AG04450 (cell line): ENCODE results near the gene ANTXRL. TPM values are rescaled to one million over a fixed set of nuclear protein-coding genes. Genes with fewer than 3 reads are reported as not detected.

Experiments
- CTCF ChIA-PET: fragments of 300-600, 350-600 bp; formaldehyde crosslinking; extraction: SDS; loops from one replicate; lab custom pipeline; 2022; ENCODE audit warnings: antibody characterized with exemption, inconsistent platforms; lab: Charles Lee
- POLR2A ChIA-PET: fragments of 350-600 bp; formaldehyde crosslinking; extraction: SDS; loops from one replicate; lab custom pipeline; 2021; ENCODE audit warnings: antibody characterized with exemption, inconsistent platforms; lab: Yijun Ruan, JAX
- DNase-seq: peaks from one replicate; pipeline ENCODE4 v3.0.0-alpha.2; 2011; ENCODE audit warnings: low read depth, low spot score
- H3K27ac ChIP-seq: one replicate; pipeline ENCODE4 v1.5.1; 2012; ENCODE audit warnings: low read depth, low read length, control low read depth
- H3K27me3 ChIP-seq: one replicate; pipeline ENCODE4 v1.6.0; 2012; ENCODE audit warnings: low read length; ENCODE audit not compliant: control insufficient read depth, insufficient read depth
- H3K4me3 ChIP-seq: 2 replicates; pipeline ENCODE4 v1.5.1; 2011; ENCODE audit warnings: mild to moderate bottlenecking, low read depth, low read length, control low read depth
- H3K9me3 ChIP-seq: 2 replicates; pipeline ENCODE4 v1.5.1; 2012; ENCODE audit warnings: low read length; ENCODE audit not compliant: control insufficient read depth, insufficient read depth
- CTCF ChIP-seq: IDR thresholded peaks from 2 replicates; pipeline ENCODE4 v1.5.1; 2011; ENCODE audit warnings: low read depth, low read length, control low read depth, inconsistent platforms
- polyA plus RNA-seq: library from polyadenylated mRNA; depleted of rRNA; stranded (reverse); fragments of >200 nt; gene quantifications from 2 replicates; pipeline ENCODE4 v1.2.3, GENCODE V29; 2011

The ANTXRL gene
- polyA plus RNA-seq, 1 experiment: not detected

- no peak for TF ChIP-seq CTCF
- CTCF ChIA-PET: interaction anchor here (0.6 kb wide), 1 partner anchor 60 kb away, joined by 3 read pairs; no protein-coding TSS in a partner anchor
- no peak for DNase-seq
- Histone ChIP-seq H3K27ac (no peak overlapping the region), H3K4me3 (peak overlapping the region; percentile 65), H3K9me3 (no peaks in the 10 kb centered on the region), H3K27me3 (peaks cover 8% of the 10 kb centered on the region)
- POLR2A ChIA-PET: no interaction called here
Measured at GRCh38 chr10:46284286-46285229, 2.2 kb upstream of the ANTXRL start.

GRCh38 chr10:46285300-46285699 is 1.5 kb upstream of the ANTXRL start:
- peaks cover 8% of the 10 kb centered on the region for H3K27me3 ChIP-seq

GRCh38 chr10:46285966-46286620 is 704 bp upstream of the ANTXRL start:
- ChIA-PET CTCF (no interaction called here), POLR2A (no interaction called here)
- no peak for TF ChIP-seq CTCF
- DNase-seq: no peak
- Histone ChIP-seq H3K4me3 (no peak overlapping the region), H3K9me3 (no peaks in the 10 kb centered on the region), H3K27ac (no peak overlapping the region), H3K27me3 (peaks cover 8% of the 10 kb centered on the region)

More at GRCh38 chr10:46285300-46285699, 1.5 kb upstream of the ANTXRL start:
- no peak for DNase-seq
- H3K4me3 ChIP-seq: peak overlapping the region; percentile 65
- no peak for TF ChIP-seq CTCF
- ChIA-PET CTCF (no interaction called here), POLR2A (no interaction called here)
- no peak overlapping the region for H3K27ac ChIP-seq
- no peaks in the 10 kb centered on the region for H3K9me3 ChIP-seq

- CTCF ChIA-PET: no interaction called here
- Histone ChIP-seq H3K9me3 (no peaks in the 10 kb centered on the region), H3K27me3 (peaks cover 4% of the 10 kb centered on the region), H3K27ac (peak overlapping the region; percentile 24), H3K4me3 (no peak overlapping the region)
- DNase-seq: no peak
- POLR2A ChIA-PET: no interaction called here
- TF ChIP-seq CTCF: no peak
Measured at GRCh38 chr10:46287846-46288477, 1.2 kb downstream of the ANTXRL start.
